Endothelial cell of umbilical vein (primary cell): ENCODE data around the gene TRMO. TPM values are rescaled to one million over a fixed set of nuclear protein-coding genes. Genes with fewer than 3 reads are reported as not detected.

Experiments used
- BruUV-seq: library from RNA; stranded (reverse); fragments of 400-500 nt; replicated peaks from 2 replicates; lab custom pipeline; 2021; lab: Mats Ljungman, UMichigan
- CTCF ChIA-PET: fragments of 300-600, 350-600 bp; sonication (Branson Sonifier 250); formaldehyde crosslinking; loops from one replicate; lab custom pipeline; 2021; ENCODE audit warnings: antibody characterized with exemption, inconsistent platforms; lab: Charles Lee
- POLR2A ChIA-PET: fragments of 300-600, 350-600 bp; sonication (Branson Sonifier 250); formaldehyde crosslinking; loops from one replicate; lab custom pipeline; 2021; ENCODE audit warnings: antibody characterized with exemption, inconsistent platforms; lab: Charles Lee
- DNase-seq: peaks from one replicate; pipeline ENCODE4 v3.0.0-alpha.2; 2011; ENCODE audit warnings: low read depth, low spot score
- FAIRE-seq: peaks from 2 replicates; lab custom pipeline; 2011; peaks lifted over from hg19 to GRCh38; lab: Jason Lieb, UNC
- H2AFZ ChIP-seq: 2 replicates; pipeline ENCODE4 v1.6.0; 2012; ENCODE audit warnings: low read depth, low read length, control low read depth, inconsistent platforms
- H3K27ac ChIP-seq: 2 replicates; pipeline ENCODE4 v1.5.1; 2011; ENCODE audit warnings: low read depth, mild to moderate bottlenecking, control low read depth, low read length, moderate library complexity; ENCODE audit not compliant: insufficient read depth
- H3K27me3 ChIP-seq, 2 experiments: 2 replicates each; pipeline versions ENCODE4 v1.6.0 to v1.6.1; 2011; ENCODE audit warnings: low read length in 2 of 2, mixed read lengths in 1 of 2; ENCODE audit not compliant: control insufficient read depth in 2 of 2, insufficient read depth in 2 of 2
- H3K36me3 ChIP-seq, 2 experiments: 2 replicates in 1 of 2; 3 replicates in 1 of 2; pipeline ENCODE4 v1.5.1; 2011; ENCODE audit warnings: low read length in 2 of 2, mild to moderate bottlenecking in 1 of 2, moderate library complexity in 1 of 2; ENCODE audit not compliant: control insufficient read depth in 2 of 2, insufficient read depth in 2 of 2; ENCODE audit errors: extremely low read depth in 1 of 2
- H3K4me1 ChIP-seq: 3 replicates; pipeline ENCODE4 v1.5.1; 2011; ENCODE audit warnings: mild to moderate bottlenecking, low read length; ENCODE audit not compliant: control insufficient read depth, insufficient read depth; ENCODE audit errors: extremely low read depth
- H3K4me2 ChIP-seq: 2 replicates; pipeline ENCODE4 v1.6.1; 2011; ENCODE audit warnings: low read length, control low read depth, mixed read lengths; ENCODE audit not compliant: insufficient read depth
- H3K4me3 ChIP-seq, 3 experiments: fragments of 200-600 bp in 1 of 3; sonication (generic), shearing (Covaris generic) in 1 of 3; replicated peaks in 1 of 3; 2 replicates each; pipeline ENCODE4 v1.5.1; 2011 to 2016; ENCODE audit warnings: control low read depth in 3 of 3, low read length in 3 of 3, mild to moderate bottlenecking in 2 of 3, inconsistent platforms in 1 of 3, low read depth in 1 of 3, moderate library complexity in 1 of 3; ENCODE audit not compliant: insufficient read depth in 1 of 3
- H3K79me2 ChIP-seq: 2 replicates; pipeline ENCODE4 v1.6.0; 2012; ENCODE audit warnings: low read length, inconsistent platforms; ENCODE audit not compliant: control insufficient read depth, insufficient read depth
- H3K9ac ChIP-seq: replicated peaks from 2 replicates; pipeline ENCODE3; 2011; ENCODE audit warnings: low read length, control low read depth; ENCODE audit not compliant: insufficient read depth; ENCODE audit errors: extremely low read depth
- H3K9me1 ChIP-seq: replicated peaks from 3 replicates; pipeline ENCODE4 v1.6.0; 2011; ENCODE audit warnings: mild to moderate bottlenecking, low read length; ENCODE audit not compliant: control insufficient read depth, insufficient read depth; ENCODE audit errors: extremely low read depth
- H3K9me3 ChIP-seq: replicated peaks from 2 replicates; pipeline ENCODE4 v1.5.1; 2012; ENCODE audit warnings: low read length, inconsistent platforms; ENCODE audit not compliant: control insufficient read depth, insufficient read depth
- H4K20me1 ChIP-seq: replicated peaks from 2 replicates; pipeline ENCODE3; 2011; ENCODE audit warnings: mild to moderate bottlenecking, low read length; ENCODE audit not compliant: control insufficient read depth, insufficient read depth; ENCODE audit errors: extremely low read depth
- EZH2 ChIP-seq: IDR thresholded peaks from 2 replicates; pipeline ENCODE4 v1.6.1; 2012; ENCODE audit warnings: borderline replicate concordance, low read depth, mild to moderate bottlenecking, moderate library complexity, low read length, inconsistent platforms; ENCODE audit not compliant: severe bottlenecking
- FOS ChIP-seq: IDR thresholded peaks from 2 replicates; pipeline ENCODE4 v1.6.1; 2011; ENCODE audit warnings: mild to moderate bottlenecking, low read length, moderate library complexity, borderline replicate concordance; ENCODE audit not compliant: insufficient read depth
- GATA2 ChIP-seq: IDR thresholded peaks from 2 replicates; pipeline ENCODE4 v1.7.0; 2011; ENCODE audit warnings: low read depth, mild to moderate bottlenecking, moderate library complexity, mixed read lengths, low read length; ENCODE audit not compliant: insufficient read length, insufficient read depth
- JUN ChIP-seq: IDR thresholded peaks from 2 replicates; pipeline ENCODE4 v1.6.1; 2011; ENCODE audit warnings: borderline replicate concordance, low read depth; ENCODE audit not compliant: insufficient read length, insufficient read depth
- MYC ChIP-seq: IDR thresholded peaks from one replicate; pipeline ENCODE4 v1.6.1; 2011; ENCODE audit warnings: mild to moderate bottlenecking, low read depth, low read length
- POLR2A ChIP-seq: IDR thresholded peaks from 2 replicates; pipeline ENCODE4 v1.6.1; 2012; ENCODE audit warnings: low read depth, mild to moderate bottlenecking, control low read depth, low read length
- POLR2AphosphoS5 ChIP-seq: IDR thresholded peaks from 2 replicates; pipeline ENCODE4 v1.6.1; 2012; ENCODE audit warnings: low read depth, mild to moderate bottlenecking, control low read depth, low read length, moderate library complexity; ENCODE audit not compliant: insufficient read depth
- dilution Hi-C: fragments of 300-500 bp; cut with MboI; formaldehyde crosslinking; loops from one replicate; pipeline ENCODE4 v1.15.0; 2019; ENCODE audit warnings: low sequenced_read_pairs; ENCODE audit not compliant: extremely low pct_ligation_motif_present
- intact Hi-C: fragments of 100-400 bp; cut with micrococcal nuclease; formaldehyde crosslinking; loops from one replicate; pipeline ENCODE4 v1.10.0; 2022
- polyA plus RNA-seq, 4 experiments: library from polyadenylated mRNA; depleted of rRNA in 3 of 4; stranded (reverse) in 3 of 4; unstranded in 1 of 4; fragments of >200 nt; gene quantifications; 2 replicates each; pipeline versions ENCODE4 v1.2.1 to v1.2.3, GENCODE V29; 2011 to 2012; ENCODE audit warnings: missing spikeins in 1 of 4
- total RNA-seq: library from RNA; stranded (reverse); gene quantifications from 2 replicates; pipeline ENCODE4 v1.2.3, GENCODE V29; 2021
- TF ChIP-seq, protein P1 (sequence below): IDR thresholded peaks from 2 replicates; pipeline ENCODE4 v1.6.1; 2011; ENCODE audit not compliant: insufficient read depth, insufficient read length
- TF ChIP-seq, protein P2 (sequence below), 2 donors: IDR thresholded peaks; 1 replicate in 1 of 2; 2 replicates in 1 of 2; pipeline ENCODE4 v1.5.1; 2011; ENCODE audit warnings: low read length in 2 of 2, mild to moderate bottlenecking in 2 of 2, moderate library complexity in 2 of 2, control low read depth in 1 of 2, inconsistent platforms in 1 of 2, low read depth in 1 of 2; ENCODE audit not compliant: insufficient read depth in 1 of 2; ENCODE audit errors: extremely low read depth in 1 of 2

The TRMO gene
- total and polyA plus RNA-seq, 2 donors (not counting 3 experiments of a cell fraction or from before 2014, with no cell fraction given): 10.1 to 11.9 TPM

DNA sequence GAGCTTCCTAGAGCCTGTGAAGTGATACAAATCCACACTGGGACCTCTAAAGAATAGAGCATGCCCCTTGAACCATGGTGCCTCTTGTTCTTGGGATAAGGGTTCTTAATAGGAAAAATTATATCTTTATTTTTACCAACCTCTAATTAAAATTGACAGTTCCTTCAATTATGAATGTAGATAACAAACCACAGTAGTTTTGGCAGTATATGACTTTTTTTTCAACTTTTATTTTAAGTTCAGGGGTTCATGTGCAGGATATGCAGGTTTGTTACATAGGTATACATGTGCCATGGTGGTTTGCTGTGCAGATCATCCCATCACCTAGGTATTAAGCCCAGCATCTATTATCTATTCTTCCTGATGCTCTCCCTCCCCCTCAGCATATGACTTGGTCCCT lies 14.7 kb upstream of the TRMO start:
- H3K36me3 ChIP-seq: no peaks in the 10 kb centered on the region
- H3K4me2 ChIP-seq: no peak overlapping the region
- H3K27ac ChIP-seq: no peak overlapping the region
- no TSS peak for BruUV-seq
- FAIRE-seq (no peak), DNase-seq (no peak)
- H4K20me1 ChIP-seq: no peaks in the 10 kb centered on the region
- no peak overlapping the region for H3K9ac ChIP-seq
- CTCF ChIA-PET: no interaction called here
- H3K9me1 ChIP-seq: no peaks in the 10 kb centered on the region
- POLR2A ChIA-PET: no interaction called here
- peaks cover 39 to 70% of the 10 kb centered on the region in 2 experiments for H3K27me3 ChIP-seq
- no peaks in the 10 kb centered on the region for H3K9me3 ChIP-seq
- dilution Hi-C loops: no loop called here
- H3K4me3 ChIP-seq: no peak overlapping the region
- intact Hi-C loops: loop anchor here (5.0 kb wide), 1 partner anchor 35 kb away; no protein-coding TSS in a partner anchor
- no peak overlapping the region for H2AFZ ChIP-seq
- H3K4me1 ChIP-seq: no peaks in the 10 kb centered on the region
- H3K79me2 ChIP-seq: no peaks in the 10 kb centered on the region
- TF ChIP-seq JUN: no peak
- TF ChIP-seq, protein P1, sequence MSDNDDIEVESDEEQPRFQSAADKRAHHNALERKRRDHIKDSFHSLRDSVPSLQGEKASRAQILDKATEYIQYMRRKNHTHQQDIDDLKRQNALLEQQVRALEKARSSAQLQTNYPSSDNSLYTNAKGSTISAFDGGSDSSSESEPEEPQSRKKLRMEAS: no peak
- TF ChIP-seq POLR2A: no peak
- TF ChIP-seq GATA2: no peak
- no peak for TF ChIP-seq MYC
- no peak for TF ChIP-seq FOS
- TF ChIP-seq POLR2AphosphoS5: no peak
- TF ChIP-seq, protein P2, sequence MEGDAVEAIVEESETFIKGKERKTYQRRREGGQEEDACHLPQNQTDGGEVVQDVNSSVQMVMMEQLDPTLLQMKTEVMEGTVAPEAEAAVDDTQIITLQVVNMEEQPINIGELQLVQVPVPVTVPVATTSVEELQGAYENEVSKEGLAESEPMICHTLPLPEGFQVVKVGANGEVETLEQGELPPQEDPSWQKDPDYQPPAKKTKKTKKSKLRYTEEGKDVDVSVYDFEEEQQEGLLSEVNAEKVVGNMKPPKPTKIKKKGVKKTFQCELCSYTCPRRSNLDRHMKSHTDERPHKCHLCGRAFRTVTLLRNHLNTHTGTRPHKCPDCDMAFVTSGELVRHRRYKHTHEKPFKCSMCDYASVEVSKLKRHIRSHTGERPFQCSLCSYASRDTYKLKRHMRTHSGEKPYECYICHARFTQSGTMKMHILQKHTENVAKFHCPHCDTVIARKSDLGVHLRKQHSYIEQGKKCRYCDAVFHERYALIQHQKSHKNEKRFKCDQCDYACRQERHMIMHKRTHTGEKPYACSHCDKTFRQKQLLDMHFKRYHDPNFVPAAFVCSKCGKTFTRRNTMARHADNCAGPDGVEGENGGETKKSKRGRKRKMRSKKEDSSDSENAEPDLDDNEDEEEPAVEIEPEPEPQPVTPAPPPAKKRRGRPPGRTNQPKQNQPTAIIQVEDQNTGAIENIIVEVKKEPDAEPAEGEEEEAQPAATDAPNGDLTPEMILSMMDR (IDR thresholded peaks at IDR 0.05; ENCODE audit: extremely low read depth in 1 of 2, insufficient read depth in 1 of 2, low read depth in 1 of 2, low read length in 2 of 2): no peak
- no peak for TF ChIP-seq EZH2
